GM12864 (cell line): ENCODE results near the gene FLOT2.
"Not testable (repeated sequence)": the region's sequence is repeated elsewhere in the genome, so short reads cannot be mapped to it uniquely, and the experiment has no call there.

ENCODE experiments used
- DNase-seq: peaks from one replicate; pipeline ENCODE4 v3.0.0-alpha.2; 2011; ENCODE audit warnings: low read depth
- H3K4me3 ChIP-seq: 2 replicates; pipeline ENCODE4 v1.5.1; 2011; ENCODE audit warnings: mild to moderate bottlenecking, low read depth, low read length, control low read depth
- CTCF ChIP-seq: IDR thresholded peaks from 2 replicates; pipeline ENCODE4 v1.5.1; 2011; ENCODE audit warnings: low read depth, mild to moderate bottlenecking, moderate library complexity, low read length, control low read depth, inconsistent platforms; ENCODE audit errors: missing control alignments

Gene FLOT2

DNA sequence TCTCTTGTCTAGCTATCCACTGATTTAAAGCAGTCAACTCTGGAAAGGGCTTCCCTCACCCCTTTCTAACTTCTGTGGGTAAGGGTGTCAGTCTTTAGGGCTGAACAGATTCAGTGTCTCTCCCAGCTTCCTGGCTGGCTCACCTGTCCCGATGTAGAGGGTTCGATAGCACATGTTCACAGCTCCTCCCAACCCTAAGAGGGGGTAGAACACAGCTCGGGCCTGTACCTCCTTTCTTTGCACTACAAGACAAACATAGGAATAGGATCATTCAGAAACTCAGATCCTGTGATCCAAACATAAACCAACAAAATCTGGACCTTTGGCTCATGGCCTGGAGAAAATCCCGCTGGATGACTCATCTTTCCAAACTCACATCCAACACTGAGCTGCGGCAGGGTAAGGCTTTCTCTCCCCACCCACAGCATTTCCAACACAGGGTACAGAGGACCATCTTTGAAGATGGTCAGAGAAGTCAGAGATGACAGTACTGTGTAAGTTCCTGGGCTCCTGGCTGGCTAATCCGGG lies 11.2 kb upstream of the FLOT2 start:
- no peak for TF ChIP-seq CTCF
- no peak for DNase-seq
- H3K4me3 ChIP-seq = no peak overlapping the region

GRCh38 chr17:28907709-28908475 lies 10.4 kb upstream of the FLOT2 start:
- no peak for TF ChIP-seq CTCF
- H3K4me3 ChIP-seq = no peak overlapping the region
- no peak for DNase-seq

DNA sequence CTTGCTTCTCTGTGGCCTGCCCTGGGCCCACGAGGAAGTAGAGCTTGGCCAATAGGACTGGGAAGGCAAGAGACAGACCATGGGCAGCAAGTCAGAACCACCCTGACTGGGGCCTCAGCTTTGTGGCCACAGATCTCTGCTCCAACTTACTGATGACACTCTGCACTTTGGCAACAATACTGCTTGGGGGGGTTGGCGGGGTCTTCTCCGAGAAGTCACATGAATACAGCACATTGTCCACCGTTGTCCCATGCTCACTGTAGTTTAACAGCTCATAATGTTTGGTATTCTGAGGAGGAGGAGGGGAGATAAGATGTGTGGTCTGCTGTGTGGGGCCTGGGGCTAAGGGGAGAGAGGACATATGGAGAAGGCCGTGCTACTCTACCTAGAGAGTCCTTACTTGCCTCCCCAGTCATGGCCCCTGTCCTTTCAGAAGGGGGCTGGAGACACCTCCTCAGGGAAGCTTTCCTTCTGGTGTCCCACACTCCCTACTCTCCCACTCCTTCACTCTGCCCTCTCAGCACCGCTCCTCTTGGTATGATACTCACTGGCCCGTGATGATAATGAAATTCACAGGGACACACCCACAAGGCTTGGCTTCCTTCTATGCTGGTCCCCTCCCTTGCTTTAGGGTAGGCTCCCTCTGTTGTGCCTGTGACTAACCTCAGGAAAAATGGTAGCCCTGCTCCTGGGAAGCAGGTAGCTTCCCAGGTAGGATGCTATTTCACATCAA lies 9.3 kb upstream of the FLOT2 start:
- no peak overlapping the region for H3K4me3 ChIP-seq
- no peak for DNase-seq
- no peak for TF ChIP-seq CTCF

- no peak for DNase-seq
- H3K4me3 ChIP-seq = no peak overlapping the region
- no peak for TF ChIP-seq CTCF
Measured at GRCh38 chr17:28906276-28906675, 8.7 kb upstream of the FLOT2 start.

GRCh38 chr17:28904800-28905199 lies 7.3 kb upstream of the FLOT2 start:
- DNase-seq = no peak
- no peak for TF ChIP-seq CTCF
- no peak overlapping the region for H3K4me3 ChIP-seq

DNA sequence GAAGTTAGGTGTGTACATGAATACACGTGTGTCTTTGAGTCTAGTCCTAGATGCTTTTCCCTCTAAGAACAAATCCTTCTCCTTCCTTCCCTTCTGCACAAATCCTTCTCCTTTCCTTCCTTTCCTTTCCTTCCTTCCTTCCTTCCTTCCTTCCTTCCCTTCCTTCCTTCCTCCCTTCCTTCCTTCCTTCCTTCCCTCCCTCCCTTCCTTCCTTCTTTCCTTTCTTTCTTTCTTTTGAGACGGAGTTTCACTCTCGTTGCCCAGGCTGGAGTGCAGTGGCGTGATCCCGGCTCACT lies 6.0 kb upstream of the FLOT2 start:
- DNase-seq, H3K4me3 ChIP-seq: not testable (repeated sequence)

DNA sequence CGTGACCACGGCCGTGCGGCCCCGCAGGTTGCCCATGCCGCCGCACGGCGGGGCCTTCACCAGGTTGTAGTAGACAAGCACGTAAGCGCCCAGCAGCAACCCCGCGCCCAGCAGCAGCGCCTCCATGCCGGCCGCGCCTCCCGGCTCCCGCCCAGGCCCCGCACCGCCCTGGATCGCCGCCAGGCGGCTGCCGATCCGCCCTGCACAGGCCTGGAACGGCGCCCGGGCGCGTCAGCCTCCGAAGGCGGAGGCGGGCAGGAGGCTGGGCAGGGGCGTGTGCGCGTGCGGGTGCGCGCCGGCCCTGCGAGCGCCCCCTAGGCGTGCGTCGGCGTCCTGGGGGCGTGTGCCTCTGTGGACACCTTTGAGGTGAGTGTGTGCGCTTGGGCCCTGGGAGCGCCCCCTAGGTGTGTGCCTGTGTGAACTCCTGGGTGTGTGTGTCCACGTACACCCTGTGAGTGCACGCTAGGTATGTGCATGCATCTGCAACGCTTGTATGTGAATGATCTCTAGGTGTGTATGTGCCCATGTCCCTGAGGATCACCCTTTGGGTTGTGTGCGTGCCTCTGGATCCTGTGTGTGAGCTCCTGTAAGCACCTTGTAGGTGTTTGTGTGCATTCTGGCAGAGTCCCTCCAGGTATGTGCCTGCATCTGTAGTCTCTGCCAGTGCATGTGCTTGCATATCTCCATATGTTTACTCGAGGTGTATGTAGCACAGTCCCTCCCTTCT lies 5.4 kb upstream of the FLOT2 start, which contains the start of gene DHRS13:
Gene DHRS13, minus strand, starts transcription at position 261 of the 727 bp plus-strand sequence. Its CDS starts 135 bp downstream, at position 126.
- H3K4me3 ChIP-seq = peak within 1 kb of the TSS; percentile 70
- peak; percentile 80 for DNase-seq
- peak; percentile 94 for TF ChIP-seq CTCF
